DMS79 (cell line): ENCODE data around the gene TANGO2.

ENCODE experiments used
- DNase-seq: peaks from one replicate; lab custom pipeline; 2025; lab: John Stamatoyannopoulos, UW

The TANGO2 gene

GRCh38 chr22:20106205-20106848 is 85.4 kb downstream of the TANGO2 start:
- no peak for DNase-seq

- DNase-seq = no peak
Observed at GRCh38 chr22:20106849-20107237, 85.9 kb downstream of the TANGO2 start.

- DNase-seq = no peak
Observed at GRCh38 chr22:20107471-20107901, 86.6 kb downstream of the TANGO2 start.

- DNase-seq = no peak
Observed at GRCh38 chr22:20107951-20108756, 87.2 kb downstream of the TANGO2 start.

- DNase-seq = no peak
Observed at GRCh38 chr22:20108757-20109230, 87.9 kb downstream of the TANGO2 start.

GRCh38 chr22:20109411-20110358 is 88.8 kb downstream of the TANGO2 start:
- no peak for DNase-seq

GRCh38 chr22:20110359-20110985 is 89.6 kb downstream of the TANGO2 start:
- no peak for DNase-seq

- no peak for DNase-seq
Observed at GRCh38 chr22:20111045-20111688, 90.3 kb downstream of the TANGO2 start.

- DNase-seq = no peak
Observed at GRCh38 chr22:20111689-20112622, 91.0 kb downstream of the TANGO2 start.

- no peak for DNase-seq
Observed at GRCh38 chr22:20112623-20113511, 92.0 kb downstream of the TANGO2 start.

- DNase-seq = no peak
Observed at GRCh38 chr22:20113551-20114310, 92.8 kb downstream of the TANGO2 start.

GRCh38 chr22:20114506-20115475 is 93.9 kb downstream of the TANGO2 start:
- DNase-seq = no peak

GRCh38 chr22:20115691-20116375 is 94.9 kb downstream of the TANGO2 start, which contains the start of gene RANBP1:
TSS of gene RANBP1 (plus strand) at chr22:20116104. CDS start at chr22:20116185, 81 bp downstream.
- DNase-seq = no peak

GRCh38 chr22:20116376-20116950 is 95.6 kb downstream of the TANGO2 start:
- no peak for DNase-seq
